CD14-positive monocyte (primary cell): ENCODE measurements around the gene BRMS1. TPM values are rescaled to one million over a fixed set of nuclear protein-coding genes. Genes with fewer than 3 reads are reported as not detected.
"Not testable (repeated sequence)": the region's sequence is repeated elsewhere in the genome, so short reads cannot be mapped to it uniquely, and the experiment has no call there.

Source experiments
- DNase-seq, 3 donors: peaks; one replicate each; pipeline ENCODE4 v3.0.0-alpha.2; 2011 to 2022
- H2AFZ ChIP-seq: 2 replicates; pipeline ENCODE4 v1.6.0; 2012; ENCODE audit warnings: mild to moderate bottlenecking, low read depth, low read length, inconsistent platforms; ENCODE audit not compliant: insufficient read depth, poor library complexity, severe bottlenecking
- H3K27ac ChIP-seq, 2 donors: 1 replicate in 1 of 2; 2 replicates in 1 of 2; pipeline ENCODE4 v1.5.1; 2012 to 2013; ENCODE audit warnings: low read length in 2 of 2, control low read depth in 1 of 2, inconsistent platforms in 1 of 2, low read depth in 1 of 2, mild to moderate bottlenecking in 1 of 2
- H3K27me3 ChIP-seq, 2 donors: one replicate each; pipeline versions ENCODE4 v1.6.0 to v1.6.1; 2011 to 2013; ENCODE audit warnings: low read length in 2 of 2; ENCODE audit not compliant: control insufficient read depth in 2 of 2, insufficient read depth in 2 of 2
- H3K36me3 ChIP-seq, 2 donors: replicated peaks in 1 of 2; 1 replicate in 1 of 2; 2 replicates in 1 of 2; pipeline versions ENCODE4 v1.5.1 to v1.6.1; 2012 to 2013; ENCODE audit warnings: low read length in 2 of 2, control low read depth in 1 of 2, inconsistent platforms in 1 of 2, mild to moderate bottlenecking in 1 of 2; ENCODE audit not compliant: insufficient read depth in 2 of 2, control insufficient read depth in 1 of 2
- H3K4me1 ChIP-seq, 2 donors: 1 replicate in 1 of 2; 2 replicates in 1 of 2; pipeline versions ENCODE4 v1.5.1 to v1.6.1; 2012 to 2013; ENCODE audit warnings: low read length in 2 of 2, control low read depth in 1 of 2, inconsistent platforms in 1 of 2, mild to moderate bottlenecking in 1 of 2, moderate library complexity in 1 of 2; ENCODE audit not compliant: insufficient read depth in 2 of 2, control insufficient read depth in 1 of 2
- H3K4me2 ChIP-seq: replicated peaks from 2 replicates; pipeline ENCODE3; 2012; ENCODE audit warnings: low read length, moderate library complexity, mild to moderate bottlenecking; ENCODE audit not compliant: poor library complexity, severe bottlenecking; ENCODE audit errors: extremely low read depth
- H3K4me3 ChIP-seq, 3 experiments: fragments of 200-600 bp in 1 of 3; sonication (generic) in 1 of 3; replicated peaks in 1 of 3; 1 replicate in 2 of 3; 2 replicates in 1 of 3; pipeline ENCODE4 v1.5.1; 2011 to 2013; ENCODE audit warnings: low read length in 3 of 3, mild to moderate bottlenecking in 3 of 3, control low read depth in 2 of 3, low read depth in 2 of 3, inconsistent platforms in 1 of 3, moderate library complexity in 1 of 3
- H3K79me2 ChIP-seq: 2 replicates; pipeline ENCODE4 v1.6.0; 2012; ENCODE audit warnings: mild to moderate bottlenecking, control low read depth, inconsistent platforms, low read length, moderate library complexity; ENCODE audit not compliant: insufficient read depth
- H3K9ac ChIP-seq: 2 replicates; pipeline ENCODE4 v1.6.0; 2017; ENCODE audit warnings: low read length, mild to moderate bottlenecking; ENCODE audit not compliant: insufficient read depth, poor library complexity, severe bottlenecking
- H3K9me3 ChIP-seq, 2 donors: replicated peaks in 1 of 2; 1 replicate in 1 of 2; 2 replicates in 1 of 2; pipeline versions ENCODE4 v1.5.1 to v1.6.1; 2012 to 2013; ENCODE audit warnings: low read length in 2 of 2, control low read depth in 1 of 2; ENCODE audit not compliant: control insufficient read depth in 1 of 2, insufficient read depth in 1 of 2
- H4K20me1 ChIP-seq: 2 replicates; pipeline ENCODE4 v1.6.0; 2012; ENCODE audit warnings: mild to moderate bottlenecking, low read length, control low read depth, moderate library complexity; ENCODE audit not compliant: insufficient read depth
- H3K27ac Mint-ChIP-seq, 7 donors: one replicate each; pipeline ENCODE4 v1.8.0; 2020; ENCODE audit warnings: mild to moderate bottlenecking in 7 of 7, mixed read lengths in 7 of 7, moderate library complexity in 6 of 7, inconsistent platforms in 2 of 7
- H3K27me3 Mint-ChIP-seq, 3 donors: one replicate each; pipeline ENCODE4 v1.8.0; 2021 to 2022; ENCODE audit warnings: low read depth in 3 of 3, mild to moderate bottlenecking in 3 of 3, mixed read lengths in 3 of 3, moderate library complexity in 3 of 3, inconsistent platforms in 1 of 3
- H3K36me3 Mint-ChIP-seq, 2 donors: one replicate each; pipeline ENCODE4 v1.8.0; 2020; ENCODE audit warnings: mixed read lengths in 2 of 2, inconsistent platforms in 1 of 2, mild to moderate bottlenecking in 1 of 2
- H3K4me1 Mint-ChIP-seq: one replicate; pipeline ENCODE4 v1.8.0; 2020; ENCODE audit warnings: mild to moderate bottlenecking, mixed read lengths
- H3K4me3 Mint-ChIP-seq, 2 donors: one replicate each; pipeline ENCODE4 v1.8.0; 2020; ENCODE audit warnings: mild to moderate bottlenecking in 2 of 2, mixed read lengths in 2 of 2, moderate library complexity in 1 of 2
- H3K9me3 Mint-ChIP-seq, 7 donors: one replicate each; pipeline ENCODE4 v1.8.0; 2020 to 2022; ENCODE audit warnings: mixed read lengths in 7 of 7, mild to moderate bottlenecking in 6 of 7, moderate library complexity in 6 of 7, inconsistent platforms in 2 of 7
- CTCF ChIP-seq: fragments of 200-600 bp; IDR thresholded peaks from one replicate; pipeline ENCODE4 v1.8.0; 2022; ENCODE audit warnings: antibody characterized with exemption, mild to moderate bottlenecking
- WGBS: methylation state at CpG from one replicate; pipeline ENCODE4 v1.1.5; 2013; ENCODE audit warnings: missing lambda C conversion rate; ENCODE audit not compliant: insufficient coverage; 5-methylcytosine and 5-hydroxymethylcytosine counted together
- intact Hi-C, 2 donors: fragments of 100-400 bp; cut with micrococcal nuclease; formaldehyde crosslinking; loops; one replicate each; pipeline versions ENCODE4 v1.15.0 to v1.15.1; 2023
- polyA plus RNA-seq, 3 donors: library from polyadenylated mRNA; depleted of rRNA in 1 of 3; unstranded in 2 of 3; stranded (reverse) in 1 of 3; fragments of 300-500 nt in 2 of 3; fragments of >200 nt in 1 of 3; fragmentation: Illumina TruSeq in 2 of 3; gene quantifications; 1 replicate in 2 of 3; 2 replicates in 1 of 3; pipeline ENCODE4 v1.2.3, GENCODE V29; 2012 to 2021

BRMS1 gene
- polyA plus RNA-seq, 3 donors, result 49.0 to 65.2 (median 62.0) TPM

DNA sequence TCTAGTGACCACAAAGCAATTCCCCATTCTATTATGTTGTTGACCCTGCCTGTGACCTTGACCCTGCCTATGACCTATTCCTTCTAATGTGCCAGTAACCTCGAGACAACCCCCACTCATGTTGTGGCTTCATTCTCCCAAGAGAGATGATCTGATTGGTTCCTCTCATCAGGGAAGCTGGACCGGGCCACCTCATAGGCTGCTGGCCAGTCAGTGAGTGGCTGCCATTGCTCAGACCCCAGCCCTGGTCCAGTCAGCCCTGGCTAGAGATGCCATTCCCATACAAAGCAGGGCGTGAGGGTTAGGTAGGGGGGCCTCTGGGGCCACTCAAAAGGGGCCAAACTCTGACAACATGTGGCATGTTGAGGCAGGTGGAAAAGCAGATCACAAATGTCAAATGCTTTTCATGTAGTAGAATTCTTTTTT is 14.8 kb upstream of the BRMS1 start:
- Mint-ChIP-seq H3K4me1 (no peaks in the 10 kb centered on the region), H3K36me3 (no peaks in the 10 kb centered on the region), H3K4me3 (no peak overlapping the region), H3K27me3 (peaks cover 0 to 6% (median 6%) of the 10 kb centered on the region in 3 donors), H3K27ac (no peak overlapping the region), H3K9me3 (peaks cover 0 to 1% (median 0%) of the 10 kb centered on the region in 7 donors)
- no peak overlapping the region for H3K4me2 ChIP-seq
- DNase-seq, result peak in 1 of 3 donors; percentile 3
- H3K4me3 ChIP-seq, result no peak overlapping the region
- no peak overlapping the region for H3K27ac ChIP-seq
- H4K20me1 ChIP-seq, result no peaks in the 10 kb centered on the region
- no peak overlapping the region for H3K9ac ChIP-seq
- intact Hi-C loops, result no loop called here
- no peaks in the 10 kb centered on the region for H3K27me3 ChIP-seq
- WGBS, result 50% methylated on average over 1 of the region's 3 CpGs
- H2AFZ ChIP-seq, result no peak overlapping the region
- no peaks in the 10 kb centered on the region for H3K9me3 ChIP-seq
- no peaks in the 10 kb centered on the region for H3K4me1 ChIP-seq
- H3K36me3 ChIP-seq, result no peaks in the 10 kb centered on the region
- H3K79me2 ChIP-seq, result no peaks in the 10 kb centered on the region
- TF ChIP-seq CTCF, result no peak

GRCh38 chr11:66350560-66351235 is 5.8 kb upstream of the BRMS1 start:
- H2AFZ ChIP-seq, H3K27me3 ChIP-seq, H3K9me3 ChIP-seq, intact Hi-C loops, H3K4me3 Mint-ChIP-seq, H3K36me3 Mint-ChIP-seq, H3K4me2 ChIP-seq, H3K9ac ChIP-seq, H3K36me3 ChIP-seq, H3K9me3 Mint-ChIP-seq, H3K27ac Mint-ChIP-seq, H3K4me3 ChIP-seq, DNase-seq, H3K79me2 ChIP-seq, H4K20me1 ChIP-seq, H3K27ac ChIP-seq: not testable (repeated sequence)
- peaks cover 11% of the 10 kb centered on the region for H3K4me1 Mint-ChIP-seq
- WGBS, result no CpG with 5 or more reads among the region's 8 CpGs
- peaks cover 5 to 22% (median 11%) of the 10 kb centered on the region in 3 donors for H3K27me3 Mint-ChIP-seq
- peaks cover 15 to 16% of the 10 kb centered on the region in 2 donors for H3K4me1 ChIP-seq
